Activated naive CD4-positive, alpha-beta T cell treated with anti-CD3 and anti-CD28 coated beads for 36 hours (primary cell): ENCODE data around the gene DYRK3. TPM values are rescaled to one million over a fixed set of nuclear protein-coding genes. Genes with fewer than 3 reads are reported as not detected.

ENCODE experiments used
- CTCF ChIA-PET: fragments of 350-600 bp; sonication (Branson Sonifier 250); formaldehyde crosslinking; loops from one replicate; lab custom pipeline; 2021; ENCODE audit warnings: antibody characterized with exemption; lab: Charles Lee
- DNase-seq: peaks from one replicate; pipeline ENCODE4 v3.0.0-alpha.2; 2020
- H3K27ac Mint-ChIP-seq: one replicate; pipeline ENCODE4 v1.8.0; 2021; ENCODE audit warnings: mild to moderate bottlenecking, mixed read lengths
- H3K27me3 Mint-ChIP-seq: one replicate; pipeline ENCODE4 v1.8.0; 2021; ENCODE audit warnings: low read depth, mixed read lengths
- H3K36me3 Mint-ChIP-seq: one replicate; pipeline ENCODE4 v1.8.0; 2021; ENCODE audit warnings: low read depth, mixed read lengths
- H3K4me1 Mint-ChIP-seq: one replicate; pipeline ENCODE4 v1.8.0; 2021; ENCODE audit warnings: low read depth, mixed read lengths
- H3K4me3 Mint-ChIP-seq: one replicate; pipeline ENCODE4 v1.8.0; 2021; ENCODE audit warnings: mild to moderate bottlenecking, moderate library complexity, mixed read lengths
- H3K9me3 Mint-ChIP-seq: one replicate; pipeline ENCODE4 v1.8.0; 2021; ENCODE audit warnings: mixed read lengths
- intact Hi-C: fragments of 100-400 bp; cut with micrococcal nuclease; formaldehyde crosslinking; loops from one replicate; pipeline ENCODE4 v1.15.1; 2023
- total RNA-seq, 2 experiments: library from RNA; stranded (reverse); gene quantifications; one replicate each; pipeline ENCODE4 v1.2.3, GENCODE V29; 2021

Gene DYRK3
- total RNA-seq, 2 experiments from 2014 or later: 6.5 to 6.7 TPM

DNA sequence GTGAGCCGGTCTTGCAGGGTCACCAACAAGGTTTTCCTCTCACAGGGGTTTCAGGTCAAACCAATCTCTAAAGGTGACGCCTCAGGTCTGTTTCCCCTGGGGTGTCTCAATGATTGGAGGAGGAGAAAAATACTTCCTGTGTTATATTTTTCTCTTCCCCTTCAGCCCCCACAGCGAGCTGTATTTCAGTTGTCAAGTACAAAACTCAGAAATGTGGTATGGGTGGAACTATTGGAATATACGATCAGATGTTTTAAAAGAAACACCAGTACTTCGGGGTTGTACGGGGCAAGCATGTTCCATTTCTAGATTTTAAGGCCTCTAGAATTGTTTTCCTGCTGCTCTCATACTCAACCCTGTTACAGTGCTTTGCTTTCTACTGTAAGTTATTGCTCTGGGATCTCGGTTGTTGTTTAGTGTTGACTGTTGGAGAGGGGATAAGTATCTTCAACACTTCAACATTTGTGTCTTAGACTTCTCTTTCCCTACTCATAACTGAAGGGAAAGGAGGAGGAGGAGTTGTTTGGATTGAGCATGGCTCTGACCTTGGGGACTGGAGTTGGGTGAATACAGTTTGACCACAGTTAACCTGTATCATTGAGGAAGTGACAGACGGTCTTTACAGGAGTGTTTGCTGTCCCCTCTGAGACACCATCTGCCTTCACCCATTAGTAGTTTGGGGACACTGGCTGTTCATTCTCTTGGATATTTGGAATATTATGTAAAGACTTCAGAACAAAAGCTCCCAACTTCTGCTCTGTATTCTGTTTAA lies 51.3 kb downstream of the DYRK3 start:
- Mint-ChIP-seq H3K27ac (peak overlapping the region; percentile 93), H3K36me3 (peaks cover 2% of the 10 kb centered on the region), H3K27me3 (peaks cover 2% of the 10 kb centered on the region), H3K4me1 (peaks cover 50% of the 10 kb centered on the region), H3K4me3 (peak overlapping the region; percentile 98), H3K9me3 (no peaks in the 10 kb centered on the region)
- CTCF ChIA-PET: interaction anchor here (1.1 to 1.4 kb wide), 2 partner anchors 56 to 223 kb away, joined by 3 to 5 read pairs; no protein-coding TSS in a partner anchor
- intact Hi-C loops: loop anchor here (1.0 kb wide), 1 partner anchor 17 kb away; no protein-coding TSS in a partner anchor
- DNase-seq: peak; percentile 51

DNA sequence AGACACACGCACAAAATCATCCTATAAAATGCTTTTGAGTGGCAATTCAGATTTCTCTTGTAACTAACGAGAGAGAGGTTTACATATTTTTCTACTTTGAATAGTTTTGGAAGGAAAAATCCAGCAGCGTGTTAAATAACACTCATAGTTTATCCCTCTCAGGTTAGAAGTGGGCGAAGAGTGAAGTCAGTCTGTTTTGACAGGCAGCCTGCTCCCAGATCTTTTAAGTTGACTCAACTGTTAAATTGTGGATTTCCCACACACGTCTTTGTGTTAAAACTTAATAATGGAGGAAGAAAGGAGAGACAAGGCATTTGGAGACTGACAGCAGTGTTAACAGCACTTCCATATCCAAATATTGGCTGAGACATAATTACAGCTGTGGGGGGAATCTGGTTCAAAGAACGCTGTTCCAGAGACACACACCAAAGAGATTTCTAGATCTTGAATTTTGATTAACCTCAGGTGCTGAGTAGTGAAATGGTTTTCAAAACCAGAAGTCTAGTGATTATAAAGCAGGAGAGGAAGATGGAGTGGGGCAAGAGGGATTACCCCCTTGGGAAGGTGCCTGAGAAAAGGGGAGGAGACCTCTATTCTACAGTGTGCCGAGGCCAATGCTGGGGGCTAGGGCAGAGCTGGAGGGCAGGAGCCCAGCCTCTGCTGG lies 52.0 kb downstream of the DYRK3 start:
- intact Hi-C loops: no loop called here
- Mint-ChIP-seq H3K9me3 (no peaks in the 10 kb centered on the region), H3K27ac (no peak overlapping the region), H3K4me3 (no peak overlapping the region), H3K4me1 (peaks cover 54% of the 10 kb centered on the region), H3K27me3 (peaks cover 2% of the 10 kb centered on the region), H3K36me3 (peaks cover 2% of the 10 kb centered on the region)
- no peak for DNase-seq
- CTCF ChIA-PET: interaction anchor here (0.6 to 3.5 kb wide), 4 partner anchors 23 to 222 kb away, joined by 3 to 19 read pairs (median 4); no protein-coding TSS in a partner anchor

DNA sequence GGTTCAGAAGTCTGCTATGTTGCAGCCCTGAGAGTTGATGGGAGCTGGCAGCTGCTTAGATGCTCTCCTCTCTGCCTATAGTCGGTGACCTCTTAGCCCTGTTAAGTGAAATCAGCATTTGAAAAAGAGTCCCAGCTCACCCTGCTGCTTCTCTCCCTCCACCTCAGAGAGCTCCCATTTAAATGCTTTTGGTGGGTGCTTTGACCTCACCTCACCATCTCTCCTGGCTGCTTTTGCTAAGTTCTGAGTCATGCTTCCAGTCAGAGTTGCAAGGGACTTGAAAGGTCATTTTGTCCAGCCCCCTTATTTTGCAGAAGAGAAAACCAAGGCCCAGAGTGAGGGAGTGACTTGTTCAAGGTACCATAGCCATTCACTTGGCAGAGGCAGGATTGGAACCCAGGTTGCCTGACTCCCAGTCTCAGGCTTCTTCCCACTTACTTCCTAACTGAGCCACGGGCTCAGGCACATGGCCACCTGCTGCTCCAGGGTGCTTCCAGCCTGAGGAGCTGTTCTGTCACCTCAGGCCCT lies 52.6 kb downstream of the DYRK3 start:
- H3K36me3 Mint-ChIP-seq: peaks cover 2% of the 10 kb centered on the region
- H3K9me3 Mint-ChIP-seq: no peaks in the 10 kb centered on the region
- CTCF ChIA-PET: interaction anchor here (0.6 to 4.3 kb wide), 6 partner anchors 15 to 221 kb away, joined by 3 to 19 read pairs (median 6); no protein-coding TSS in a partner anchor
- intact Hi-C loops: no loop called here
- peaks cover 59% of the 10 kb centered on the region for H3K4me1 Mint-ChIP-seq
- no peak overlapping the region for H3K4me3 Mint-ChIP-seq
- DNase-seq: no peak
- H3K27me3 Mint-ChIP-seq: peaks cover 2% of the 10 kb centered on the region
- no peak overlapping the region for H3K27ac Mint-ChIP-seq

DNA sequence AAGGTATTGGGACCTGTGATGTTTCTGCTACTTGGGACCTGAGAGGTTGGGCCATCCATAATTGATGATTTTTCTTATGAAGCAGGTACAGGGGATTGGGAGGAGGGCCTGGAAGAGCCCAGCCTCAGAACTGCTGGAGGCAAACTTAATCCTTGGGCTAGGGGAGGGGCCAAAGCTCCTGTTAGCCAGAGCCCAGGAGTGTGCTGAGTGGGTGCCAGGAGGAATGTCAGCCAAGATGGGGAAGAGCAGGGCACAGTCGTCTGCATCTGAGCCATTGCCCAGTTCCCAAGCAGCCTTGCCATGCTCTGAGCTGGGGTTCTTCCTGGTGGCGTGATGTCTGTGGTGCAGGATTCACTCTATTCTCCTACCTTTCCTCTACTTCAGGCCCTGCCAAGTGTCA lies 55.2 kb downstream of the DYRK3 start:
- no peak overlapping the region for H3K27ac Mint-ChIP-seq
- intact Hi-C loops: no loop called here
- DNase-seq: no peak
- H3K4me3 Mint-ChIP-seq: no peak overlapping the region
- CTCF ChIA-PET: interaction anchor here (0.7 to 4.3 kb wide), 8 partner anchors 13 to 222 kb away, joined by 3 to 19 read pairs (median 4); partner anchors contain the start of gene EIF2D
- no peaks in the 10 kb centered on the region for H3K9me3 Mint-ChIP-seq
- H3K36me3 Mint-ChIP-seq: peaks cover 5% of the 10 kb centered on the region
- no peaks in the 10 kb centered on the region for H3K27me3 Mint-ChIP-seq
- peaks cover 57% of the 10 kb centered on the region for H3K4me1 Mint-ChIP-seq

DNA sequence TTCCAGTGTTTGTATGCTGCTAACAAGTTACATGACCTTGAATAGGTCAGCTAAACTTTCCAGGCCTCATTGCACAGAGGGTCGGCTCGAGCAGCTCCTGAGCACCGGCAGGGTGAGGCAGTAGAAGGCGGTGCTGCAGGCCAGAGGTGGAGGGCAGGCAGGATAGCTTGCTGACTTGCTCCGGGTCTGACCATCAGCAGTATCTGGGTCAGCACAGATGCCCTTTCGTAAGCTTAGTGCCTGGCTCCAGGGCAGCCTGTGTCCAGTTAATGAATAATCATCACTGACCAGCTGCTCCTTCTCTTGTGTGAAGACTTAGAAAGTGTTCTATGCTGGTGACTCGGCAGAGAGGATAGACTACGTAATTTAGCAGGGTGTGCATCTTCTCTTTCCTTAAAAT lies 56.3 kb downstream of the DYRK3 start:
- peaks cover 3% of the 10 kb centered on the region for H3K36me3 Mint-ChIP-seq
- no peaks in the 10 kb centered on the region for H3K27me3 Mint-ChIP-seq
- no peak overlapping the region for H3K4me3 Mint-ChIP-seq
- no peak overlapping the region for H3K27ac Mint-ChIP-seq
- CTCF ChIA-PET: interaction anchor here (0.6 to 4.3 kb wide), 9 partner anchors 9 to 221 kb away, joined by 3 to 15 read pairs (median 3); partner anchors contain the start of gene IKBKE
- no peaks in the 10 kb centered on the region for H3K9me3 Mint-ChIP-seq
- no peak for DNase-seq
- peaks cover 57% of the 10 kb centered on the region for H3K4me1 Mint-ChIP-seq
- intact Hi-C loops: no loop called here

DNA sequence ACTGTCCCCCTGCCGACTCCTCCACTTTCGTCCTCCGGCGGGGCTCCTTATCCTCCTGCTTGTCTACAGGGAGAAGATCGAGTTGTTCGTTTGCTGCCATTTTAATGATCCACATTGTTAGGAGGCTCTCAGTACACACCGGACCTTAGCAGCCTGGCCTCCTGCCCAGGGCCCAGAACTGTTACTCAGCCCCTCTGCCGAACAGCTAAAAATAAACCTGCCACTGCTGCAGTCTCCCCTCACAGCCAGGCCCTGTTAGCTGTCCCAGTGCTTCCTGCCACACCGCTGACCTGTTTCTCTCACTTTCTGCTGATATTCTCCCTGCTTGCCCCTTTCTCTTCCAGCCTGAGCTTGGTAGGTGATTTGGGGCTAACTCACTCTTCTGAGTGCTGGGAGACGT lies 57.7 kb downstream of the DYRK3 start:
- Mint-ChIP-seq H3K4me1 (peaks cover 57% of the 10 kb centered on the region), H3K36me3 (peaks cover 16% of the 10 kb centered on the region), H3K9me3 (no peaks in the 10 kb centered on the region), H3K4me3 (no peak overlapping the region), H3K27me3 (no peaks in the 10 kb centered on the region), H3K27ac (no peak overlapping the region)
- intact Hi-C loops: no loop called here
- DNase-seq: no peak
- CTCF ChIA-PET: interaction anchor here (0.8 to 1.4 kb wide), 5 partner anchors 10 to 223 kb away, joined by 3 to 4 read pairs (median 3); partner anchors contain the start of gene IKBKE

DNA sequence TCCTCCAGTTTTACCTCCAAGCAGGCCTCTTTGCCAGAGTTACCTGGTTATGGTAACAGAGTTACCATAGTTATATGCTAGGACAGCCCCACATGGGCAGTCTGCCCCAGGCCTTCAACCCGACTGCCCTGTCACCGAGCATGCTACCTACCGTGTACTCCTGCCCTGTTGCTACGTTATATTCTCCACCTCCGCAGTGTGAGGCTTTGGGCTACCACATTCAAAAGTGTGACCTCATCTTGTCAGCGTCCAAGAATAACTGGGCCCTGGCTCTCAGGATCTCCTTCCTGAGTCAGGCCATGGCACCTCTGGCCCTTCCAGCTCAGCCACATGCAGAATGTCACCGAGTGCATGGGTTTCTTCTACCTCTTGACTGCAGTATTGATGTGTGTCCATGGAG lies 58.3 kb downstream of the DYRK3 start:
- intact Hi-C loops: no loop called here
- CTCF ChIA-PET: interaction anchor here (0.8 to 1.4 kb wide), 3 partner anchors 31 to 219 kb away, joined by 3 to 4 read pairs (median 3); no protein-coding TSS in a partner anchor

DNA sequence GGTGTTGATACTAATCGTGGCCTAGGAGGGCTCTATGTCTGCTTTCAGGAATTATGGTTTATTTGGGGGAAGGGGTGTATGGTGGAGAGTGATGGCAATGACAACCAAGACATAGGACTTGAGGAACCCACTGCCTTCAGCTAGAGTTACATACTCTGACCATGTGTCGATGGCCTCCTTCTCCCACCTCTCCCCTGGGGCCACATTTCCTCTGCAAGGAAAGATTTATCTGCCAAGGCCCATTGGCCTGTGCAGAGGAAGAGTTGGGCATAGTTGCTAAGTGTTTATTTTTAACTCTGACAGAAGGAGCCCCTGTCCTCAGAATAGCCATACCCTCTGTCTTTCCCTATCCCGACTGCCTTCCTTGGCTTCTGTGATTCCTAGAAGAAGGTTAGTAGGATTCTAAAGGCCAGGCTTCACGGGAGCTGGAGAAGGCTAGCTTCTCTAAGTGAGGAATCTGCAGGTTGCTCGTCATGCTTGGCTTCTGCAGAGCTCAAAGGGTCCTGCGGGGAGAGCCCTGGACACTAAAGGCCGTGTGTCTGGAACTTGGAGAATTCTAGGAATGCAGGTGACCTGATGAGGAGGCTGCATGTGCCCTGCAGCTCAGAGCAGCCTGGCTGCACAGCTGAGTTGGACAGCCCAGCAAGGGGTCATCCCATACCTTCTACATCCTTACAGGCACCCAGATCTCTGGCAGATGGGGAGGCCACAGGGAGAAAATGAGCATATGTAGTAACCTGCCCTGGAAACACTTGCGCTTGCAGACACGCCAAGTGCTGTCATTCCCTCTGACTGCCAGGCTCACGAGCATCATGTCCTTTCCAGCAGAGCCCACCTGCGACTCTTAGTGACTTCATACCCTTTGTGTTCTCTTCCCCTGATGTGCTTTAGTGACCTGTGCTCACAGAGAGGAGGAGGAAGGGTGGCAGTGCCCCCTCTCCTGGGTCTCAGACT lies 59.1 kb downstream of the DYRK3 start:
- H3K36me3 Mint-ChIP-seq: peaks cover 19% of the 10 kb centered on the region
- H3K4me1 Mint-ChIP-seq: peaks cover 59% of the 10 kb centered on the region
- H3K4me3 Mint-ChIP-seq: no peak overlapping the region
- no peak for DNase-seq
- H3K27me3 Mint-ChIP-seq: no peaks in the 10 kb centered on the region
- H3K9me3 Mint-ChIP-seq: no peaks in the 10 kb centered on the region
- no peak overlapping the region for H3K27ac Mint-ChIP-seq
- CTCF ChIA-PET: interaction anchor here (0.6 to 0.7 kb wide), 3 partner anchors 39 to 243 kb away, joined by 3 to 5 read pairs (median 4); no protein-coding TSS in a partner anchor
- intact Hi-C loops: no loop called here

More for the DNA sequence above, 58.3 kb downstream of the DYRK3 start:
- Mint-ChIP-seq H3K4me3 (no peak overlapping the region), H3K27ac (no peak overlapping the region), H3K4me1 (peaks cover 57% of the 10 kb centered on the region), H3K36me3 (peaks cover 19% of the 10 kb centered on the region), H3K27me3 (no peaks in the 10 kb centered on the region), H3K9me3 (no peaks in the 10 kb centered on the region)
- no peak for DNase-seq

DNA sequence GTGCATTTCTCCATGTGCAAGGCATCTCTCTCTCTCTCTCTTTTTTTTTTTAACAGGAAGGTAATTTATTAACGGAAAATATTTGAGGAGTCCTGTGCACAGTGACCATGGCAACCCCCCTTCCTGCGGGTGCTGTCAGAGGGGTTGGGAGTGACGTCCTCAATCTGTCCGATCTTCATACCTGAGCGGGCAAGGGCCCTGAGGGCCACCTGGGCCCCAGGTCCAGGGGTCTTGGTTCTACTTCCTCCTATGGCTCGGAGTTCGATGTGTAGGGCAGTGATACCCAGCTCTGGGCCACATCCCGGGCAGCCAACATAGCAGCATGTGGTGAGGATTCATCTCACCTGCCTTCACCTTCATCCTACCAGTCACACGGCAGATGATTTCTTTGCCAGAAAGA lies 60.4 kb downstream of the DYRK3 start:
- H3K27me3 Mint-ChIP-seq: no peaks in the 10 kb centered on the region
- CTCF ChIA-PET: no interaction called here
- H3K9me3 Mint-ChIP-seq: no peaks in the 10 kb centered on the region
- DNase-seq: no peak
- H3K27ac Mint-ChIP-seq: no peak overlapping the region
- H3K4me1 Mint-ChIP-seq: peaks cover 57% of the 10 kb centered on the region
- peaks cover 19% of the 10 kb centered on the region for H3K36me3 Mint-ChIP-seq
- intact Hi-C loops: no loop called here
- H3K4me3 Mint-ChIP-seq: no peak overlapping the region

DNA sequence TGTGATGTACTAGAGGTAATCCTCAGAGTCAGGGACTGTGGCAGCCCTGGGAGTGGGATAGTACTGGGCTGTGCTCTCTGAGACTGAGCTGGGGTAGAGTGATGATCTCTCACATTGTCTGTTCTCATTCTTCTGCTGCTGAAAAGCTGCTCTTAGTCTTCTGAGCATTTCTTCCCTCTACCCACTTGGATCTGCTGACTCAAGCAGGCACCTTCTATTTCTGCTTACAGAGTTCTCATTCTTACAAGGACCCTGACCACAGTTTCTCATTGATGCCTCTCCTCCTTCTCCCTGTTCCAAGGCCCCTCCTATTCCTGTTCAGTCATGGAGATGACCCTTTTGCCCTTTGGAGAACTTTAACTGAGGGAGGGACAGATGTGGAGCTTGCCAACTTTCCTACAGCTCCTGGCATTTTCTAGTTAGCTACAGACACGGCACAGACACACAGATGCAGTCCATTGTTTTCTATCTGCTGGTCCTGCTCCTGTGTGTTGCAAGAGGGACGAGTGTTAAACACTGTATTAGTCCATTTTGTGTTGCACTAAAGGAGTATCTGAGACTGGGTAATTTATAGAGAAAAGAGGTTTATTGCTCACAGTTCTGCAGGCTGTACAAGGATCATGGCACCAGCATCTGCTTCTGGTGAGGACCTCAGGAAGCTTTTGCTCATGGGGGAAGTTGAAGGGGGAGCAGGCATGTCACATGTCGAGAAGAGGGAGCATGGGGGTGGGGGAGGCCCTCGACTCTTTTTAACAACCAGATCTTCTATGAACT lies 61.7 kb downstream of the DYRK3 start:
- Mint-ChIP-seq H3K27ac (peak overlapping the region; percentile 20), H3K36me3 (peaks cover 20% of the 10 kb centered on the region), H3K9me3 (no peaks in the 10 kb centered on the region), H3K27me3 (no peaks in the 10 kb centered on the region), H3K4me3 (no peak overlapping the region), H3K4me1 (peaks cover 55% of the 10 kb centered on the region)
- CTCF ChIA-PET: interaction anchor here (1.1 to 1.8 kb wide), 3 partner anchors 28 to 152 kb away, joined by 4 to 5 read pairs (median 4); no protein-coding TSS in a partner anchor
- no peak for DNase-seq
- intact Hi-C loops: no loop called here

DNA sequence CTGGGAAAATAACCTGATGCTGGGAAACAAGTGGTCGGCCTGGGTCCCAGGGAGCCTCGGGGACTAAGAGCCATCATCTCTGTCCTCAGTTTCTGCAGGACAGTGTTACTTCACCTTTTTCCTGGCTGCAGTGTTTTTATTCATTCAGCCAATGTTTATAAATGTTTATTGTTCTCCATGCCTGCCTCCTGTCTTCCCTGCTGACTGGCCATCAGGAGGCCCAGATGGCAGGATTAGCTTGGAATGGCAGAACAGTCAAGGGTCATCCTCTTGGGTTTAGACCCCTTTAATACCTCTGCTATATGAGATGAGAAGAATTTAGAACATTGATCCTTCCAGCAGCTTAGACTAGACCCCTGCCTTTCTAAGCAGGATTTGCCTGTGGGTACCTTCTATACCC lies 62.7 kb downstream of the DYRK3 start:
- Mint-ChIP-seq H3K4me1 (peaks cover 55% of the 10 kb centered on the region), H3K27me3 (no peaks in the 10 kb centered on the region), H3K9me3 (no peaks in the 10 kb centered on the region), H3K36me3 (peaks cover 20% of the 10 kb centered on the region), H3K27ac (no peak overlapping the region), H3K4me3 (no peak overlapping the region)
- intact Hi-C loops: no loop called here
- CTCF ChIA-PET: interaction anchor here (0.6 to 1.6 kb wide), 3 partner anchors 33 to 111 kb away, joined by 3 to 6 read pairs (median 3); no protein-coding TSS in a partner anchor
- DNase-seq: no peak
